SIG-M5 treated with dmso at 0.1 percent for 504 hours (cell line): ENCODE results near the gene CDK18.

ENCODE experiments used
- DNase-seq: peaks from one replicate; lab custom pipeline; 2025; ENCODE audit not compliant: unreplicated experiment; lab: John Stamatoyannopoulos, UW

The CDK18 gene

GRCh38 chr1:205568135-205568468 is 63.6 kb downstream of the CDK18 start:
- no peak for DNase-seq

GRCh38 chr1:205568469-205569361 is 64.2 kb downstream of the CDK18 start:
- no peak for DNase-seq

GRCh38 chr1:205569411-205570172 is 65.1 kb downstream of the CDK18 start:
- no peak for DNase-seq

GRCh38 chr1:205570173-205570501 is 65.7 kb downstream of the CDK18 start:
- no peak for DNase-seq

- no peak for DNase-seq
Measured at GRCh38 chr1:205570796-205571537, 66.5 kb downstream of the CDK18 start.

GRCh38 chr1:205571747-205572146 is 67.3 kb downstream of the CDK18 start:
- no peak for DNase-seq

GRCh38 chr1:205572421-205572820 is 68.0 kb downstream of the CDK18 start:
- no peak for DNase-seq

GRCh38 chr1:205575294-205575885 is 70.9 kb downstream of the CDK18 start:
- DNase-seq = no peak

GRCh38 chr1:205576011-205576410 is 71.5 kb downstream of the CDK18 start:
- DNase-seq = no peak

- no peak for DNase-seq
Measured at GRCh38 chr1:205576805-205577761, 72.6 kb downstream of the CDK18 start.

- DNase-seq = no peak
Measured at GRCh38 chr1:205577874-205578658, 73.6 kb downstream of the CDK18 start.

- no peak for DNase-seq
Measured at GRCh38 chr1:205578780-205579571, 74.5 kb downstream of the CDK18 start.

- no peak for DNase-seq
Measured at GRCh38 chr1:205579711-205580110, 75.2 kb downstream of the CDK18 start.

- no peak for DNase-seq
Measured at GRCh38 chr1:205580140-205580922, 75.9 kb downstream of the CDK18 start.

GRCh38 chr1:205580923-205581180 is 76.4 kb downstream of the CDK18 start:
- no peak for DNase-seq

GRCh38 chr1:205581321-205581980 is 77.0 kb downstream of the CDK18 start:
- no peak for DNase-seq

GRCh38 chr1:205582046-205582445 is 77.6 kb downstream of the CDK18 start:
- no peak for DNase-seq
